HepG2 (cell line): Measurements from ENCODE around the gene CHST11. TPM values are rescaled to one million over a fixed set of nuclear protein-coding genes. Genes with fewer than 3 reads are reported as not detected.

Experiments
- ATAC-seq: fragments of 200-7000 bp; cut with Tn5 transposase; 3 replicates; pipeline ENCODE4 v1.9.1; 2020; ENCODE audit warnings: mild to moderate bottlenecking, moderate library complexity
- BruUV-seq: library from RNA; stranded (reverse); fragments of 400-500 nt; replicated peaks from 2 replicates; lab custom pipeline; 2021; lab: Mats Ljungman, UMichigan
- CTCF ChIA-PET: fragments of 300-600 bp; formaldehyde crosslinking; extraction: SDS; loops from one replicate; lab custom pipeline; 2021; ENCODE audit warnings: low total read pairs, inconsistent platforms, low intra/inter-chr PET ratio; lab: Yijun Ruan, JAX
- POLR2A ChIA-PET: fragments of 350-600 bp; sonication (Branson Sonifier 250); formaldehyde crosslinking; loops from one replicate; lab custom pipeline; 2020; ENCODE audit warnings: antibody characterized with exemption, inconsistent platforms; lab: Yijun Ruan, JAX
- DNase-seq: peaks from one replicate; pipeline ENCODE4 v3.0.0-alpha.2; 2015; ENCODE audit warnings: low spot score
- FAIRE-seq: peaks from 3 replicates; lab custom pipeline; 2011; peaks lifted over from hg19 to GRCh38; lab: Jason Lieb, UNC
- H2AFZ ChIP-seq: one replicate; pipeline ENCODE4 v1.6.1; 2011; ENCODE audit warnings: low read length, inconsistent platforms
- H3K27ac ChIP-seq: fragments of 300-600 bp; 3 replicates; pipeline ENCODE4 v1.8.0; 2011; ENCODE audit warnings: mixed run types, mild to moderate bottlenecking, mixed read lengths, low read length, inconsistent platforms; ENCODE audit not compliant: insufficient read depth; ENCODE audit errors: extremely low read length
- H3K27me3 ChIP-seq, 2 experiments: fragments of 200-600 bp in 1 of 2; 2 replicates in 1 of 2; 3 replicates in 1 of 2; pipeline versions ENCODE4 v1.6.0 to v1.8.0; 2011; ENCODE audit warnings: low read length in 2 of 2, mild to moderate bottlenecking in 2 of 2, moderate library complexity in 2 of 2, inconsistent platforms in 1 of 2; ENCODE audit not compliant: insufficient read depth in 2 of 2, control insufficient read depth in 1 of 2
- H3K36me3 ChIP-seq, 2 experiments: fragments of 200-600 bp in 1 of 2; replicated peaks in 1 of 2; 2 replicates in 1 of 2; 3 replicates in 1 of 2; pipeline versions ENCODE4 v1.5.1 to v1.8.0; 2011; ENCODE audit warnings: low read length in 2 of 2, inconsistent platforms in 1 of 2; ENCODE audit not compliant: insufficient read depth in 2 of 2, control insufficient read depth in 1 of 2
- H3K4me1 ChIP-seq: 2 replicates; pipeline ENCODE4 v1.5.1; 2012; ENCODE audit warnings: low read length, inconsistent platforms; ENCODE audit not compliant: insufficient read depth
- H3K4me2 ChIP-seq: 2 replicates; pipeline ENCODE4 v1.6.0; 2011; ENCODE audit warnings: low read depth, low read length, inconsistent platforms
- H3K4me3 ChIP-seq, 3 experiments: fragments of 200-600 bp in 1 of 3; sonication (generic), shearing (Covaris generic) in 1 of 3; replicated peaks in 1 of 3; 2 replicates each; pipeline ENCODE4 v1.5.1; 2011 to 2016; ENCODE audit warnings: low read length in 3 of 3, inconsistent platforms in 2 of 3, low read depth in 2 of 3, mild to moderate bottlenecking in 2 of 3, control low read depth in 1 of 3, mixed read lengths in 1 of 3; ENCODE audit not compliant: insufficient read depth in 1 of 3
- H3K79me2 ChIP-seq: one replicate; pipeline ENCODE4 v1.6.1; 2011; ENCODE audit warnings: low read length, inconsistent platforms; ENCODE audit not compliant: insufficient read depth
- H3K9ac ChIP-seq: 2 replicates; pipeline ENCODE4 v1.6.0; 2011; ENCODE audit warnings: mild to moderate bottlenecking, low read depth, low read length, inconsistent platforms; ENCODE audit not compliant: insufficient read depth
- H3K9me3 ChIP-seq: 2 replicates; pipeline ENCODE4 v1.5.1; 2012; ENCODE audit warnings: mild to moderate bottlenecking, low read length
- H4K20me1 ChIP-seq: 2 replicates; pipeline ENCODE4 v1.6.0; 2011; ENCODE audit warnings: inconsistent platforms, mild to moderate bottlenecking, low read length, moderate library complexity; ENCODE audit not compliant: insufficient read depth
- DNMT3B ChIP-seq: conservative IDR thresholded peaks from 2 replicates; pipeline ENCODE4 v1.6.1; 2016; ENCODE audit warnings: missing biosample characterization, control low read depth
- GPN1 ChIP-seq: sonication (generic); formaldehyde crosslinking; IDR thresholded peaks from 2 replicates; pipeline ENCODE4 v1.5.1; 2020; ENCODE audit warnings: missing genetic modification reagents, borderline replicate concordance
- IRX3 ChIP-seq: sonication (generic); formaldehyde crosslinking; IDR thresholded peaks from 2 replicates; pipeline ENCODE4 v1.8.1; 2023; ENCODE audit warnings: mild to moderate bottlenecking, low read depth, missing genetic modification reagents, borderline replicate concordance
- MTF1 ChIP-seq: sonication (generic); formaldehyde crosslinking; IDR thresholded peaks from 2 replicates; pipeline ENCODE4 v1.5.0; 2020; ENCODE audit warnings: missing genetic modification reagents
- MYPOP ChIP-seq: sonication (generic); formaldehyde crosslinking; IDR thresholded peaks from 2 replicates; pipeline ENCODE4 v1.8.1; 2023; ENCODE audit warnings: mild to moderate bottlenecking, moderate library complexity, missing genetic modification reagents
- SIN3B ChIP-seq: fragments of 150-350 bp; IDR thresholded peaks from 2 replicates; pipeline ENCODE4 v1.6.1; 2014; ENCODE audit warnings: low read length
- TBX2 ChIP-seq: sonication (generic); formaldehyde crosslinking; IDR thresholded peaks from 2 replicates; pipeline ENCODE4 v1.5.0; 2020; ENCODE audit warnings: missing genetic modification reagents, mild to moderate bottlenecking, borderline replicate concordance
- YEATS4 ChIP-seq: sonication (generic); formaldehyde crosslinking; IDR thresholded peaks from 2 replicates; pipeline ENCODE4 v1.4.0; 2020; ENCODE audit warnings: missing genetic modification reagents, borderline replicate concordance
- ZBTB3 ChIP-seq: sonication (generic); formaldehyde crosslinking; IDR thresholded peaks from 2 replicates; pipeline ENCODE4 v1.4.0; 2020; ENCODE audit warnings: low read depth, mild to moderate bottlenecking, moderate library complexity, missing genetic modification reagents, borderline replicate concordance
- ZC3H4 ChIP-seq: sonication (generic); formaldehyde crosslinking; IDR thresholded peaks from 2 replicates; pipeline ENCODE4 v1.4.0; 2020; ENCODE audit warnings: missing genetic modification reagents, borderline replicate concordance
- ZFY ChIP-seq: sonication (generic); formaldehyde crosslinking; IDR thresholded peaks from 2 replicates; pipeline ENCODE4 v1.4.0; 2020; ENCODE audit warnings: missing genetic modification reagents
- ZNF546 ChIP-seq: sonication (generic); formaldehyde crosslinking; conservative IDR thresholded peaks from 2 replicates; pipeline ENCODE4 v1.8.1; 2023; ENCODE audit warnings: mild to moderate bottlenecking, missing genetic modification reagents
- ZNF703 ChIP-seq: sonication (generic); formaldehyde crosslinking; IDR thresholded peaks from 2 replicates; pipeline ENCODE4 v1.5.1; 2020; ENCODE audit warnings: missing genetic modification reagents, mild to moderate bottlenecking, moderate library complexity, borderline replicate concordance
- ZNF768 ChIP-seq: sonication (generic); formaldehyde crosslinking; IDR thresholded peaks from 2 replicates; pipeline ENCODE4 v1.4.0; 2020; ENCODE audit warnings: missing genetic modification reagents
- ZNF782 ChIP-seq: sonication (generic); formaldehyde crosslinking; IDR thresholded peaks from 2 replicates; pipeline ENCODE4 v1.4.0; 2020; ENCODE audit warnings: missing genetic modification reagents, mild to moderate bottlenecking, borderline replicate concordance
- whole genome bisulfite sequencing: methylation state at CpG from one replicate; pipeline ENCODE4 v1.1.6; 2017; ENCODE audit warnings: low lambda C conversion rate; 5-methylcytosine and 5-hydroxymethylcytosine counted together
- in situ Hi-C: cut with HindIII; loops from 2 replicates; pipeline ENCODE4 v1.10.0; 2017; ENCODE audit warnings: low pct_unique_long_range_greater_than_20kb; ENCODE audit not compliant: extremely low pct_ligation_motif_present
- intact Hi-C: fragments of 100-400 bp; cut with micrococcal nuclease; formaldehyde crosslinking; loops from one replicate; pipeline ENCODE4 v1.10.0; 2022; ENCODE audit not compliant: unreplicated experiment
- polyA plus RNA-seq, 8 experiments: library from polyadenylated mRNA; depleted of rRNA in 3 of 8; stranded (reverse) in 7 of 8; unstranded in 1 of 8; fragments of >200 nt; fragmentation: Illumina TruSeq in 4 of 8; extraction: Trizol in 4 of 8; gene quantifications; 2 replicates each; pipeline versions ENCODE4 v1.2.1 to v1.2.3, GENCODE V29; 2011 to 2016; ENCODE audit warnings: low read depth in 4 of 8, missing spikeins in 1 of 8, mixed read lengths in 1 of 8; ENCODE audit not compliant: insufficient read depth in 1 of 8
- total RNA-seq, 5 experiments: library from RNA; depleted of rRNA; stranded (reverse); fragments of >200 nt; fragmentation: Illumina TruSeq; extraction: Trizol; gene quantifications; 2 replicates each; pipeline ENCODE4 v1.2.3, GENCODE V29; 2016; ENCODE audit warnings: low read depth in 1 of 5
- TF ChIP-seq, protein P1 (sequence below): sonication (generic); formaldehyde crosslinking; IDR thresholded peaks from 2 replicates; pipeline ENCODE4 v1.9.0; 2022; ENCODE audit warnings: low read depth, missing genetic modification reagents

CHST11 gene
- total and polyA plus RNA-seq, 2 of the 13 experiments (the other 11 are each of a cell fraction or from before 2014, with no cell fraction given): 0.15 TPM; not detected in 1

- H3K79me2 ChIP-seq: no peaks in the 10 kb centered on the region
- in situ Hi-C loops (no loop called here), intact Hi-C loops (no loop called here)
- ATAC-seq (no peak), FAIRE-seq (no peak), DNase-seq (no peak)
- H3K4me1 ChIP-seq: peaks cover 8% of the 10 kb centered on the region
- POLR2A ChIA-PET: no interaction called here
- H3K4me2 ChIP-seq: no peak overlapping the region
- H3K27ac ChIP-seq: no peak overlapping the region
- H2AFZ ChIP-seq: no peak overlapping the region
- BruUV-seq: no TSS peak
- no peak overlapping the region for H3K4me3 ChIP-seq
- peaks cover 2 to 27% of the 10 kb centered on the region in 2 experiments; a peak in 3 of 5 replicates for H3K27me3 ChIP-seq
- no peaks in the 10 kb centered on the region for H3K36me3 ChIP-seq
- no peaks in the 10 kb centered on the region for H4K20me1 ChIP-seq
- CTCF ChIA-PET: no interaction called here
- no CpG with 5 or more reads among the region's 1 CpG for WGBS
- TF ChIP-seq IRX3 (CRISPR knock-in tag) (no peak), DNMT3B (CRISPR knock-in tag) (no peak), ZNF546 (CRISPR knock-in tag) (no peak), TBX2 (CRISPR knock-in tag) (no peak)
- H3K9me3 ChIP-seq: no peaks in the 10 kb centered on the region
- H3K9ac ChIP-seq: no peak overlapping the region
These were observed 272.3 kb downstream of the CHST11 start for GRCh38 chr12:104729091-104729490.

GRCh38 chr12:104729610-104730446 is 273.1 kb downstream of the CHST11 start:
- Histone ChIP-seq H3K9me3 (no peaks in the 10 kb centered on the region), H2AFZ (no peak overlapping the region), H3K79me2 (no peaks in the 10 kb centered on the region), H3K27me3 (peaks cover 2 to 25% of the 10 kb centered on the region in 2 experiments; a peak in 3 of 5 replicates), H3K4me2 (peak overlapping the region; percentile 44; the same call in 1 of the 2 replicates), H3K36me3 (no peaks in the 10 kb centered on the region), H3K9ac (no peak overlapping the region), H3K27ac (no peak overlapping the region), H3K4me3 (no peak overlapping the region), H3K4me1 (peaks cover 8% of the 10 kb centered on the region), H4K20me1 (no peaks in the 10 kb centered on the region)
- WGBS: 33% methylated on average over 13 of the region's 19 CpGs
- FAIRE-seq: no peak
- intact Hi-C loops (no loop called here), in situ Hi-C loops (no loop called here)
- no peak for DNase-seq
- POLR2A ChIA-PET: no interaction called here
- peak; percentile 68 for ATAC-seq
- BruUV-seq: no TSS peak
- CTCF ChIA-PET: no interaction called here
- no peak for TF ChIP-seq ZNF703
- TF ChIP-seq GPN1: no peak
- no peak for TF ChIP-seq SIN3B
- TF ChIP-seq MYPOP (CRISPR knock-in tag): no peak
- no peak for TF ChIP-seq ZBTB3
- no peak for TF ChIP-seq ZFY (CRISPR knock-in tag)
- no peak for TF ChIP-seq ZNF782
- TF ChIP-seq ZNF768 (CRISPR knock-in tag): peak; percentile 87
- TF ChIP-seq, protein P1, sequence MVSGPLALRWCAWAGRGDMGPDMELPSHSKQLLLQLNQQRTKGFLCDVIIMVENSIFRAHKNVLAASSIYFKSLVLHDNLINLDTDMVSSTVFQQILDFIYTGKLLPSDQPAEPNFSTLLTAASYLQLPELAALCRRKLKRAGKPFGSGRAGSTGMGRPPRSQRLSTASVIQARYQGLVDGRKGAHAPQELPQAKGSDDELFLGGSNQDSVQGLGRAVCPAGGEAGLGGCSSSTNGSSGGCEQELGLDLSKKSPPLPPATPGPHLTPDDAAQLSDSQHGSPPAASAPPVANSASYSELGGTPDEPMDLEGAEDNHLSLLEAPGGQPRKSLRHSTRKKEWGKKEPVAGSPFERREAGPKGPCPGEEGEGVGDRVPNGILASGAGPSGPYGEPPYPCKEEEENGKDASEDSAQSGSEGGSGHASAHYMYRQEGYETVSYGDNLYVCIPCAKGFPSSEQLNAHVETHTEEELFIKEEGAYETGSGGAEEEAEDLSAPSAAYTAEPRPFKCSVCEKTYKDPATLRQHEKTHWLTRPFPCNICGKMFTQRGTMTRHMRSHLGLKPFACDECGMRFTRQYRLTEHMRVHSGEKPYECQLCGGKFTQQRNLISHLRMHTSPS (CRISPR knock-in tag): no peak
- no peak for TF ChIP-seq ZC3H4 (CRISPR knock-in tag)
- no peak for TF ChIP-seq MTF1 (CRISPR knock-in tag)
- TF ChIP-seq YEATS4: no peak
